Mammary epithelial cell (primary cell): Measurements from ENCODE around the gene CCDC85A.

Experiments used
- EZH2 ChIP-seq: IDR thresholded peaks from 2 replicates; pipeline ENCODE4 v1.6.1; 2012; ENCODE audit warnings: low read length, inconsistent platforms, borderline replicate concordance
- TF ChIP-seq, protein P1 (sequence below), 2 donors: IDR thresholded peaks in 1 of 2; conservative IDR thresholded peaks in 1 of 2; 2 replicates each; pipeline ENCODE4 v1.5.1; 2011 to 2012; ENCODE audit warnings: inconsistent platforms in 2 of 2, low read length in 2 of 2, mild to moderate bottlenecking in 2 of 2, control low read depth in 1 of 2, low read depth in 1 of 2; ENCODE audit not compliant: insufficient read depth in 1 of 2; ENCODE audit errors: extremely low read depth in 1 of 2

DNA sequence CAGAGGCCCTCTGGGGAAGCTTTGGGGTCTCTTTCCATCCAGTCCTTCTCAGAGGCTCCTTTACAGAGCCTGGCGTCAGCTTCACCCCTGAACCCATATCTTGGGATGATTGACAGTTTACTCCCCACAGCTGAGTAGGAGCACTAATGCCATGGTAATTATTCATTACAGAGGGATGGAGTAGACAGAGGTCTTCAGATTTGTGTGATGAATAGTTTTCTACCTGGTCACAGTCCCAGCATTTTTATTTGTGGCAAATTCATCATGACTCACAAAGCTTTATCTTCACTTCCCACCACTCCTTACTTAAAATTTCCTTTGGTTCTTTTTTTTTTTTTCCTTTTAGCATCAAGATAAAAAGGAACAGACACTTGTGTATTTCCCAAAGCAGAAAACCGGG is 104.2 kb downstream of the CCDC85A start:
- TF ChIP-seq, protein P1, sequence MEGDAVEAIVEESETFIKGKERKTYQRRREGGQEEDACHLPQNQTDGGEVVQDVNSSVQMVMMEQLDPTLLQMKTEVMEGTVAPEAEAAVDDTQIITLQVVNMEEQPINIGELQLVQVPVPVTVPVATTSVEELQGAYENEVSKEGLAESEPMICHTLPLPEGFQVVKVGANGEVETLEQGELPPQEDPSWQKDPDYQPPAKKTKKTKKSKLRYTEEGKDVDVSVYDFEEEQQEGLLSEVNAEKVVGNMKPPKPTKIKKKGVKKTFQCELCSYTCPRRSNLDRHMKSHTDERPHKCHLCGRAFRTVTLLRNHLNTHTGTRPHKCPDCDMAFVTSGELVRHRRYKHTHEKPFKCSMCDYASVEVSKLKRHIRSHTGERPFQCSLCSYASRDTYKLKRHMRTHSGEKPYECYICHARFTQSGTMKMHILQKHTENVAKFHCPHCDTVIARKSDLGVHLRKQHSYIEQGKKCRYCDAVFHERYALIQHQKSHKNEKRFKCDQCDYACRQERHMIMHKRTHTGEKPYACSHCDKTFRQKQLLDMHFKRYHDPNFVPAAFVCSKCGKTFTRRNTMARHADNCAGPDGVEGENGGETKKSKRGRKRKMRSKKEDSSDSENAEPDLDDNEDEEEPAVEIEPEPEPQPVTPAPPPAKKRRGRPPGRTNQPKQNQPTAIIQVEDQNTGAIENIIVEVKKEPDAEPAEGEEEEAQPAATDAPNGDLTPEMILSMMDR (conservative IDR thresholded peaks at IDR 0.05 in 1 of 2, IDR thresholded peaks at IDR 0.05 in 1 of 2; ENCODE audit: extremely low read depth in 1 of 2, insufficient read depth in 1 of 2, low read depth in 1 of 2, low read length in 2 of 2), result no peak
- no peak for TF ChIP-seq EZH2
